GM18861 (cell line): Measurements from ENCODE around the gene ADAM33.

Experiments used
- ATAC-seq: cut with Tn5 transposase; IDR thresholded peaks from one replicate; pipeline ENCODE4 v1.9.1; 2021; ENCODE audit not compliant: unreplicated experiment

Gene ADAM33

GRCh38 chr20:3681931-3682781, at the start of gene ADAM33:
TSS of gene ADAM33 (minus strand) at chr20:3682010. CDS start at chr20:3682004, 6 bp downstream.
- no peak for ATAC-seq

- no peak for ATAC-seq
Measured at GRCh38 chr20:3730803-3731672, 49.2 kb upstream of the ADAM33 start.

- ATAC-seq = no peak
Measured at GRCh38 chr20:3729811-3730540, 48.2 kb upstream of the ADAM33 start.

GRCh38 chr20:3729378-3729777, 47.6 kb upstream of the ADAM33 start:
- no peak for ATAC-seq

GRCh38 chr20:3728876-3729275, 47.1 kb upstream of the ADAM33 start:
- ATAC-seq = no peak

GRCh38 chr20:3728354-3728753, 46.5 kb upstream of the ADAM33 start:
- no peak for ATAC-seq

- ATAC-seq = no peak
Measured at GRCh38 chr20:3727401-3728021, 45.7 kb upstream of the ADAM33 start.

GRCh38 chr20:3724356-3724755, 42.5 kb upstream of the ADAM33 start:
- ATAC-seq = no peak

GRCh38 chr20:3723284-3723683, 41.5 kb upstream of the ADAM33 start:
- no peak for ATAC-seq

- ATAC-seq = no peak
Measured at GRCh38 chr20:3721912-3722311, 40.1 kb upstream of the ADAM33 start.

- ATAC-seq = no peak
Measured at GRCh38 chr20:3720626-3721025, 38.8 kb upstream of the ADAM33 start.

- ATAC-seq = no peak
Measured at GRCh38 chr20:3720068-3720467, 38.3 kb upstream of the ADAM33 start.

- no peak for ATAC-seq
Measured at GRCh38 chr20:3719046-3719445, 37.2 kb upstream of the ADAM33 start.

- ATAC-seq = no peak
Measured at GRCh38 chr20:3716195-3716834, 34.5 kb upstream of the ADAM33 start.

- no peak for ATAC-seq
Measured at GRCh38 chr20:3714092-3714491, 32.3 kb upstream of the ADAM33 start.

- ATAC-seq = no peak
Measured at GRCh38 chr20:3712279-3712873, 30.6 kb upstream of the ADAM33 start, which contains the start of gene SIGLEC1. TSS of gene SIGLEC1 (minus strand) at chr20:3712600. CDS start at chr20:3707128, 5,472 bp downstream.

GRCh38 chr20:3711484-3711941, 29.7 kb upstream of the ADAM33 start:
- no peak for ATAC-seq

GRCh38 chr20:3710703-3711483, 29.1 kb upstream of the ADAM33 start:
- ATAC-seq = no peak

GRCh38 chr20:3710011-3710466, 28.2 kb upstream of the ADAM33 start:
- ATAC-seq = no peak
